ENCODE measurements around the gene CSRP3. TPM values are rescaled to one million over a fixed set of nuclear protein-coding genes. Genes with fewer than 3 reads are reported as not detected.

Gene CSRP3
- total and polyA plus RNA-seq, 12 donors, result 0.17 to 2.3 (median 0.32) TPM; not detected in 9

GRCh38 chr11:19209617-19210370 lies 8.0 kb upstream of the CSRP3 start:
- Histone ChIP-seq H3K36me3 (replicated peaks in 1 of 2) (no peaks in the 10 kb centered on the region), H3K9me3 (replicated peaks in 1 of 3) (no peaks in the 10 kb centered on the region), H3K4me3 (no peak overlapping the region), H3K27ac (no peak overlapping the region), H3K4me1 (replicated peaks in 1 of 2) (no peaks in the 10 kb centered on the region), H3K27me3 (no peaks in the 10 kb centered on the region)
- intact Hi-C loops (cut with DNase I), result no loop called here
- DNase-seq, result no peak
- TF ChIP-seq POLR2A (IDR thresholded peaks at IDR 0.05), result no peak
- no peak for TF ChIP-seq CTCF (IDR thresholded peaks at IDR 0.05)
- 69 to 76% (median 75%) methylated on average over 4 of the region's 4 CpGs for WGBS, 4 donors

- no peak for DNase-seq
- H3K4me1 ChIP-seq (replicated peaks in 1 of 2), result no peaks in the 10 kb centered on the region
- no peaks in the 10 kb centered on the region for H3K36me3 ChIP-seq (replicated peaks in 1 of 2)
- no peak overlapping the region for H3K4me3 ChIP-seq
- no peak for TF ChIP-seq CTCF (IDR thresholded peaks at IDR 0.05)
- no peak for TF ChIP-seq POLR2A (IDR thresholded peaks at IDR 0.05)
- intact Hi-C loops (cut with DNase I), result no loop called here
- H3K9me3 ChIP-seq (replicated peaks in 1 of 3), result no peaks in the 10 kb centered on the region
- H3K27me3 ChIP-seq, result no peaks in the 10 kb centered on the region
- H3K27ac ChIP-seq, result no peak overlapping the region
- whole genome bisulfite sequencing, 4 donors, result 65 to 81% (median 77%) methylated on average over 3 of the region's 3 CpGs
Measured at GRCh38 chr11:19208959-19209546, 7.3 kb upstream of the CSRP3 start.

GRCh38 chr11:19208181-19208580 lies 6.4 kb upstream of the CSRP3 start:
- no peak for DNase-seq
- Histone ChIP-seq H3K27ac (no peak overlapping the region), H3K4me1 (replicated peaks in 1 of 2) (no peaks in the 10 kb centered on the region), H3K4me3 (no peak overlapping the region), H3K36me3 (replicated peaks in 1 of 2) (no peaks in the 10 kb centered on the region), H3K9me3 (replicated peaks in 1 of 3) (no peaks in the 10 kb centered on the region), H3K27me3 (no peaks in the 10 kb centered on the region)
- WGBS, 4 donors, result 90 to 95% (median 92%) methylated on average over 2 of the region's 2 CpGs
- TF ChIP-seq POLR2A (IDR thresholded peaks at IDR 0.05) (no peak), CTCF (IDR thresholded peaks at IDR 0.05) (no peak)
- intact Hi-C loops (cut with DNase I), result no loop called here

GRCh38 chr11:19204836-19205235 lies 3.1 kb upstream of the CSRP3 start:
- Histone ChIP-seq H3K9me3 (replicated peaks in 1 of 3) (no peaks in the 10 kb centered on the region), H3K4me1 (replicated peaks in 1 of 2) (no peaks in the 10 kb centered on the region), H3K27ac (no peak overlapping the region), H3K27me3 (no peaks in the 10 kb centered on the region), H3K36me3 (replicated peaks in 1 of 2) (no peaks in the 10 kb centered on the region), H3K4me3 (no peak overlapping the region)
- intact Hi-C loops (cut with DNase I), result no loop called here
- DNase-seq, result no peak
- no peak for TF ChIP-seq POLR2A (IDR thresholded peaks at IDR 0.05)
- no peak for TF ChIP-seq CTCF (IDR thresholded peaks at IDR 0.05)
- WGBS, 4 donors, result 85 to 93% (median 89%) methylated on average over 5 of the region's 5 CpGs

Data from adrenal gland (tissue), 12 donors.